K562 (cell line): ENCODE measurements around the gene TMIGD1. TPM values are rescaled to one million over a fixed set of nuclear protein-coding genes. Genes with fewer than 3 reads are reported as not detected.

Experiments used
- ATAC-seq: fragments of 200-7000 bp; cut with Tn5 transposase; 3 replicates; pipeline ENCODE4 v1.9.1; 2020; ENCODE audit warnings: moderate library complexity
- BruUV-seq: library from RNA; stranded (reverse); fragments of 400-500 nt; replicated peaks from 2 replicates; lab custom pipeline; 2021; lab: Mats Ljungman, UMichigan
- CTCF ChIA-PET: fragments of 300-600 bp; formaldehyde crosslinking; extraction: SDS; loops from one replicate; lab custom pipeline; 2021; ENCODE audit warnings: low intra/inter-chr PET ratio; lab: Yijun Ruan, JAX
- POLR2A ChIA-PET: fragments of 300-600, 350-650 bp; sonication (Branson Sonifier 250); formaldehyde crosslinking; extraction: SDS; loops from one replicate; lab custom pipeline; 2021; ENCODE audit warnings: antibody characterized with exemption, inconsistent platforms; lab: Yijun Ruan, JAX
- DNase-seq, 4 experiments: peaks; one replicate each; pipeline versions ENCODE4 v3.0.0 to v3.0.0-alpha.2; 2011 to 2018; ENCODE audit warnings: low spot score in 3 of 4, mixed read lengths in 3 of 4; ENCODE audit errors: extremely low read depth in 1 of 4
- FAIRE-seq: peaks from 2 replicates; lab custom pipeline; 2011; peaks lifted over from hg19 to GRCh38; lab: Jason Lieb, UNC
- H2AFZ ChIP-seq: 2 replicates; pipeline ENCODE4 v1.6.0; 2011; ENCODE audit warnings: low read depth, low read length, control low read depth, inconsistent platforms
- H3K27ac ChIP-seq: fragments of 200-600 bp; 3 replicates; pipeline ENCODE4 v1.8.0; 2011; ENCODE audit warnings: low read depth, mild to moderate bottlenecking, control low read depth, inconsistent platforms, low read length, moderate library complexity, mixed read lengths; ENCODE audit errors: extremely low read depth
- H3K27me3 ChIP-seq, 2 experiments: fragments of 300-600 bp in 1 of 2; 2 replicates in 1 of 2; 3 replicates in 1 of 2; pipeline versions ENCODE4 v1.6.0 to v1.8.0; 2011; ENCODE audit warnings: inconsistent platforms in 2 of 2, low read length in 2 of 2, mild to moderate bottlenecking in 1 of 2, mixed read lengths in 1 of 2, moderate library complexity in 1 of 2; ENCODE audit not compliant: control insufficient read depth in 2 of 2, insufficient read depth in 2 of 2
- H3K36me3 ChIP-seq: fragments of 300-600 bp; 3 replicates; pipeline ENCODE4 v1.8.0; 2011; ENCODE audit warnings: mild to moderate bottlenecking, low read length, inconsistent platforms; ENCODE audit not compliant: control insufficient read depth, insufficient read depth
- H3K4me1 ChIP-seq, 2 experiments: fragments of 200-600 bp in 1 of 2; replicated peaks in 1 of 2; 2 replicates in 1 of 2; 3 replicates in 1 of 2; pipeline versions ENCODE4 v1.5.1 to v1.8.0; 2011; ENCODE audit warnings: inconsistent platforms in 2 of 2, low read length in 2 of 2, mild to moderate bottlenecking in 1 of 2, mixed read lengths in 1 of 2, moderate library complexity in 1 of 2; ENCODE audit not compliant: control insufficient read depth in 2 of 2, insufficient read depth in 2 of 2
- H3K4me2 ChIP-seq: 2 replicates; pipeline ENCODE4 v1.6.1; 2011; ENCODE audit warnings: low read length, control low read depth, inconsistent platforms, mixed read lengths; ENCODE audit not compliant: insufficient read depth
- H3K4me3 ChIP-seq: fragments of 200-600 bp; sonication (generic), shearing (Covaris generic); 2 replicates; pipeline ENCODE4 v1.5.1; 2016; ENCODE audit warnings: control low read depth, inconsistent platforms
- H3K79me2 ChIP-seq: fragments of 200-600 bp; 3 replicates; pipeline ENCODE4 v1.8.0; 2011; ENCODE audit warnings: low read length, inconsistent platforms; ENCODE audit not compliant: control insufficient read depth, insufficient read depth
- H3K9ac ChIP-seq, 2 experiments: 2 replicates each; pipeline versions ENCODE4 v1.6.0 to v1.6.1; 2011; ENCODE audit warnings: low read depth in 2 of 2, low read length in 2 of 2, control low read depth in 1 of 2, inconsistent platforms in 1 of 2, mild to moderate bottlenecking in 1 of 2, mixed read lengths in 1 of 2; ENCODE audit not compliant: insufficient read depth in 1 of 2
- H3K9me1 ChIP-seq: one replicate; pipeline ENCODE4 v1.6.0; 2011; ENCODE audit warnings: inconsistent platforms, mild to moderate bottlenecking, low read length, moderate library complexity; ENCODE audit not compliant: control insufficient read depth, insufficient read depth
- H3K9me3 ChIP-seq: replicated peaks from 2 replicates; pipeline ENCODE4 v1.5.1; 2011; ENCODE audit warnings: low read depth, low read length, inconsistent platforms; ENCODE audit not compliant: control insufficient read depth, insufficient read depth
- H4K20me1 ChIP-seq: replicated peaks from 2 replicates; pipeline ENCODE4 v1.6.1; 2011; ENCODE audit warnings: low read length, inconsistent platforms, mixed read lengths; ENCODE audit not compliant: control insufficient read depth, insufficient read depth
- ATF7 ChIP-seq: fragments of 450-650 bp; IDR thresholded peaks from 2 replicates; pipeline ENCODE4 v1.7.1; 2014; ENCODE audit warnings: mild to moderate bottlenecking, moderate library complexity
- BDP1 ChIP-seq: IDR thresholded peaks from 3 replicates; pipeline ENCODE4 v1.6.1; 2011; ENCODE audit not compliant: insufficient read length, insufficient read depth
- DPF2 ChIP-seq: fragments of 450-650 bp; IDR thresholded peaks from 2 replicates; pipeline ENCODE4 v1.6.1; 2016
- FOXA3 ChIP-seq, 2 experiments: fragments of 450-650 bp in 1 of 2; sonication (generic) in 1 of 2; formaldehyde crosslinking; IDR thresholded peaks in 1 of 2; conservative IDR thresholded peaks in 1 of 2; 2 replicates each; pipeline versions ENCODE4 v1.4.0 to v1.8.0; 2020 to 2022; ENCODE audit warnings: mild to moderate bottlenecking in 2 of 2, missing genetic modification reagents in 1 of 2
- JUN ChIP-seq, 2 experiments: sonication (generic) in 1 of 2; formaldehyde crosslinking in 1 of 2; IDR thresholded peaks; 2 replicates each; pipeline versions ENCODE4 v1.6.1 to v1.8.0; 2012 to 2022; ENCODE audit warnings: borderline replicate concordance in 2 of 2, mild to moderate bottlenecking in 2 of 2, improper control_type of control experiment in 1 of 2, low read depth in 1 of 2, low read length in 1 of 2, missing genetic modification reagents in 1 of 2
- MAFK ChIP-seq: IDR thresholded peaks from 2 replicates; pipeline ENCODE4 v1.6.1; 2011; ENCODE audit warnings: low read length, improper control_type of control experiment
- MEIS2 ChIP-seq: fragments of 450-650 bp; IDR thresholded peaks from 2 replicates; pipeline ENCODE4 v1.6.1; 2014; ENCODE audit warnings: mild to moderate bottlenecking; ENCODE audit not compliant: partially characterized antibody
- PTBP1 ChIP-seq: fragments of 200-400 bp; formaldehyde crosslinking; IDR thresholded peaks from 2 replicates; pipeline ENCODE4 v1.6.1; 2017; ENCODE audit warnings: low read depth, low read length
- STAT5A ChIP-seq: IDR thresholded peaks from 2 replicates; pipeline ENCODE4 v1.6.1; 2012; ENCODE audit warnings: low read length, inconsistent platforms, borderline replicate concordance
- YY1 ChIP-seq, 3 experiments: IDR thresholded peaks; 2 replicates each; pipeline ENCODE4 v1.6.1; 2011; ENCODE audit warnings: low read length in 2 of 3, mild to moderate bottlenecking in 2 of 3, moderate library complexity in 2 of 3, borderline replicate concordance in 1 of 3, control low read depth in 1 of 3, low read depth in 1 of 3; ENCODE audit not compliant: insufficient read depth in 3 of 3, insufficient replicate concordance in 2 of 3, control insufficient read depth in 1 of 3, insufficient read length in 1 of 3; ENCODE audit errors: extremely low read depth in 1 of 3
- ZEB2 ChIP-seq: fragments of 450-650 bp; IDR thresholded peaks from 2 replicates; pipeline ENCODE4 v1.6.1; 2016
- ZNF589 ChIP-seq: fragments of 200-800 bp; sonication (Bioruptor generic); IDR thresholded peaks from 2 replicates; pipeline ENCODE4 v1.6.1; 2016; ENCODE audit warnings: low read depth, missing genetic modification characterization, missing compliant biosample characterization
- WGBS: fragments of 100-300 bp; shearing (Covaris generic); methylation state at CpG from one replicate; pipeline ENCODE4 v1.1.6; 2016; ENCODE audit warnings: low coverage, mixed read lengths; ENCODE audit not compliant: insufficient coverage; ENCODE audit errors: missing lambda C conversion rate; 5-methylcytosine and 5-hydroxymethylcytosine counted together
- in situ Hi-C: fragments of 300-500 bp; cut with MboI; formaldehyde crosslinking; loops from 4 replicates; pipeline ENCODE4 v1.15.0; 2018; ENCODE audit warnings: inconsistent platforms, mixed read lengths
- intact Hi-C: fragments of 100-400 bp; cut with micrococcal nuclease; formaldehyde crosslinking; loops from 2 replicates; pipeline ENCODE4 v1.14.2; 2022
- polyA plus RNA-seq, 8 experiments: library from polyadenylated mRNA; depleted of rRNA in 4 of 8; stranded (reverse) in 5 of 8; unstranded in 3 of 8; fragments of >200 nt; fragmentation: Nextera tagmentation in 2 of 8; fragmentation: Illumina TruSeq in 1 of 8; extraction: Ambion mirVana in 2 of 8; extraction: Trizol in 1 of 8; gene quantifications; 2 replicates each; pipeline versions ENCODE4 v1.2.1 to v1.2.3, GENCODE V29; 2011 to 2014; ENCODE audit warnings: inconsistent platforms in 1 of 8, missing spikeins in 1 of 8
- total RNA-seq, 7 experiments: library from RNA; depleted of rRNA in 6 of 7; stranded (reverse); fragments of >200 nt in 6 of 7; fragmentation: Illumina TruSeq in 2 of 7; extraction: Trizol in 2 of 7; gene quantifications; 2 replicates each; pipeline versions ENCODE4 v1.2.1 to v1.2.3, GENCODE V29; 2011 to 2021; ENCODE audit warnings: low replicate concordance in 1 of 7
- TF ChIP-seq, protein P1 (sequence below), 2 experiments: fragments of 450-650 bp in 1 of 2; sonication (generic) in 1 of 2; formaldehyde crosslinking in 1 of 2; IDR thresholded peaks in 1 of 2; conservative IDR thresholded peaks in 1 of 2; 2 replicates each; pipeline versions ENCODE4 v1.6.1 to v1.8.1; 2016 to 2023; ENCODE audit warnings: mild to moderate bottlenecking in 2 of 2, moderate library complexity in 2 of 2, inconsistent platforms in 1 of 2, missing genetic modification reagents in 1 of 2
- TF ChIP-seq, protein P2 (sequence below): fragments of 450-650 bp; IDR thresholded peaks from 2 replicates; pipeline ENCODE4 v1.6.1; 2016

TMIGD1 gene
- total and polyA plus RNA-seq, 9 of the 15 experiments (the other 6 are each of a cell fraction or from before 2014, with no cell fraction given), result not detected

DNA sequence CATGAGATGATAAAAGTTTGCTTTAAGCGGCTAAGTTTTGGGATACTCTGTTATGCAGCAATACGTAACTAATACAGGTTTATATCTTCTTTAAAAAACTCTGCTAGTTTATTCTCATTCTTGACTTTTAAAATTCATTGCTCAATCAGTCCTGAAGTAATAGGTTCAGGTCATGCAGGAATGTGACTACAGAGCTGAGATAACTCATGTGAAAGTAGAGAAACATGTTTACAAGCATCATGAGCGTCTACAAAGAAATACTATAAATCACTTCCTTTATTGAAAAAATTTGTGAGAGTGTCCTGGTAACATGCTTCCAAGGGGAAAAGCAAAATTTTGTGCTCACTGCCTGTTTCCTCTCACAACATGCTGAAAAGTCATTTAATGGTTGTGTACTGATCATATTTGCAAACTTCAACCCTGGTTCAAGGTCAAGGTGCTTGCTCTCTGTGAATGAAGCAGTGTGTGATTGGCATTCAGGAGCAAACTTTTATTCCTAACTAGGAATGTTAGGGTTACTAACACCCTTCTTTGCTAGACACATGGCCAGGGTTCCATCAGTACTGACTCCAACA lies 12.5 kb upstream of the TMIGD1 start (continued):
- no peak for TF ChIP-seq FOXA3 (CRISPR knock-in tag; conservative IDR thresholded peaks at IDR 0.05 in 1 of 2, IDR thresholded peaks at IDR 0.05 in 1 of 2)
- TF ChIP-seq ZEB2, result no peak

DNA sequence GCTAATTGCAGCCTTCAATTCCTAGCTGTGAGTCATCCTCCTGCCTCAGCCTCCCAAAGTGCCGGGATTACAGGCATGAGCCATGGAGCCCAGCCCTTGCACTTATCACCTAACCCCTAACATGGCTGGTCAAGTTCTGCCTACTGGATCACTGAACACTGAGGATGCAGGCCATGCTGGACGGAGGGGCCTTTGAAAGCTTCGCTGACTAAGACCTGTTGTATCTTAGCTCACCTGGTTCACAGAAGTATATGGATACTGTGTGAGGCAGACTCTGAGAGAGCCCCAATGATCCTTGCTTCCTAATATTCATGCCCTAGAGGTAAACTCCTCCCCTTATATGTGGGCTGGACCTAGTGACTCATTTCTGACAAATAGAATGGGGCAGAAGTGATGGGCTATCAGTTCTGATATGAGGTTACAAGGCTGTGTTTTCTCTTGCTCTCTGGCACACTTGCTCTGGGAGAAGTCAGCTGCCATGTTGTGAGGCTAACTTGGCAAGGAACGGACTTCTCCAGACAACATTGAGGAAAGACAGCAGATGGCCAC lies 11.7 kb upstream of the TMIGD1 start:
- CTCF ChIA-PET, result no interaction called here
- DNase-seq (peak; percentile 41 to 64 (median 43)), FAIRE-seq (peak; percentile 87), ATAC-seq (peak; percentile 80)
- Histone ChIP-seq H3K79me2 (no peaks in the 10 kb centered on the region), H3K9ac (peak overlapping the region in 1 of 2 experiments; percentile 38; a peak in 2 of 4 replicates), H3K9me1 (no peaks in the 10 kb centered on the region), H3K36me3 (no peaks in the 10 kb centered on the region), H3K4me2 (peak overlapping the region; percentile 63), H3K4me3 (no peak overlapping the region), H3K27me3 (no peaks in the 10 kb centered on the region), H3K27ac (peak overlapping the region; percentile 43; the same call in 2 of the 3 replicates), H3K4me1 (peaks cover 8 to 28% of the 10 kb centered on the region in 2 experiments; a peak in 4 of 5 replicates), H2AFZ (peak overlapping the region; percentile 89), H3K9me3 (no peaks in the 10 kb centered on the region), H4K20me1 (no peaks in the 10 kb centered on the region)
- in situ Hi-C loops (loop anchor here (25.0 kb wide), 1 partner anchor 367 kb away; no protein-coding TSS in a partner anchor), intact Hi-C loops (loop anchor here (2.0 kb wide), 1 partner anchor 33 kb away; the partner anchor contains the start of gene CPD)
- no TSS peak for BruUV-seq
- POLR2A ChIA-PET, result interaction anchor here (1.1 to 1.2 kb wide), 2 partner anchors 11 to 18 kb away, joined by 3 to 6 read pairs; no protein-coding TSS in a partner anchor
- 68% methylated on average over 4 of the region's 4 CpGs for WGBS
- peak; percentile 57 for TF ChIP-seq ATF7
- no peak for TF ChIP-seq MAFK
- TF ChIP-seq, protein P1, sequence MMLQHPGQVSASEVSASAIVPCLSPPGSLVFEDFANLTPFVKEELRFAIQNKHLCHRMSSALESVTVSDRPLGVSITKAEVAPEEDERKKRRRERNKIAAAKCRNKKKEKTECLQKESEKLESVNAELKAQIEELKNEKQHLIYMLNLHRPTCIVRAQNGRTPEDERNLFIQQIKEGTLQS (IDR thresholded peaks at IDR 0.05), result peak; percentile 72; the same call in 1 of the 2 replicates
- TF ChIP-seq, protein P1 (CRISPR knock-in tag; conservative IDR thresholded peaks at IDR 0.05), result no peak
- TF ChIP-seq YY1 (IDR thresholded peaks at IDR 0.05; ENCODE audit: borderline replicate concordance in 1 of 3, control insufficient read depth in 1 of 3, extremely low read depth in 1 of 3, insufficient read depth in 3 of 3, insufficient read length in 1 of 3, insufficient replicate concordance in 2 of 3, low read depth in 1 of 3, low read length in 2 of 3), result peak in 1 of 3 experiments; percentile 13
- peak; percentile 53 for TF ChIP-seq DPF2
- TF ChIP-seq, protein P2, sequence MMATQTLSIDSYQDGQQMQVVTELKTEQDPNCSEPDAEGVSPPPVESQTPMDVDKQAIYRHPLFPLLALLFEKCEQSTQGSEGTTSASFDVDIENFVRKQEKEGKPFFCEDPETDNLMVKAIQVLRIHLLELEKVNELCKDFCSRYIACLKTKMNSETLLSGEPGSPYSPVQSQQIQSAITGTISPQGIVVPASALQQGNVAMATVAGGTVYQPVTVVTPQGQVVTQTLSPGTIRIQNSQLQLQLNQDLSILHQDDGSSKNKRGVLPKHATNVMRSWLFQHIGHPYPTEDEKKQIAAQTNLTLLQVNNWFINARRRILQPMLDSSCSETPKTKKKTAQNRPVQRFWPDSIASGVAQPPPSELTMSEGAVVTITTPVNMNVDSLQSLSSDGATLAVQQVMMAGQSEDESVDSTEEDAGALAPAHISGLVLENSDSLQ, result peak; percentile 14; the same call in 1 of the 2 replicates
- TF ChIP-seq PTBP1, result no peak
- peak; percentile 30 for TF ChIP-seq MEIS2
- no peak for TF ChIP-seq BDP1
- TF ChIP-seq JUN (IDR thresholded peaks at IDR 0.05; ENCODE audit: borderline replicate concordance, low read depth, low read length), result 0 out of 2 replicates have a peak, but pooled peaks have one; percentile 61
- TF ChIP-seq JUN (CRISPR knock-in tag; IDR thresholded peaks at IDR 0.05; ENCODE audit: borderline replicate concordance), result no peak
- TF ChIP-seq STAT5A, result no peak
- peak; percentile 14; the same call in 1 of the 2 replicates for TF ChIP-seq ZNF589 (CRISPR knock-in tag)
